GM12891 (cell line): ENCODE data around the gene ERLEC1.
"Not testable (repeated sequence)": the region's sequence is repeated elsewhere in the genome, so short reads cannot be mapped to it uniquely, and the experiment has no call there.

Experiments
- PAX5 ChIP-seq: IDR thresholded peaks from 2 replicates; pipeline ENCODE4 v1.6.1; 2011; ENCODE audit warnings: low read length, moderate library complexity, mild to moderate bottlenecking; ENCODE audit not compliant: insufficient read depth, severe bottlenecking
- POLR2A ChIP-seq: IDR thresholded peaks from 2 replicates; pipeline ENCODE4 v1.6.1; 2011; ENCODE audit warnings: low read depth, low read length, control low read depth
- POLR2AphosphoS5 ChIP-seq: IDR thresholded peaks from 2 replicates; pipeline ENCODE4 v1.6.1; 2011; ENCODE audit warnings: low read depth, low read length, control low read depth
- SPI1 ChIP-seq: IDR thresholded peaks from 2 replicates; pipeline ENCODE4 v1.6.1; 2011; ENCODE audit warnings: low read depth, low read length, control low read depth
- TAF1 ChIP-seq: IDR thresholded peaks from 2 replicates; pipeline ENCODE4 v1.6.1; 2011; ENCODE audit warnings: low read depth, low read length, control low read depth

DNA sequence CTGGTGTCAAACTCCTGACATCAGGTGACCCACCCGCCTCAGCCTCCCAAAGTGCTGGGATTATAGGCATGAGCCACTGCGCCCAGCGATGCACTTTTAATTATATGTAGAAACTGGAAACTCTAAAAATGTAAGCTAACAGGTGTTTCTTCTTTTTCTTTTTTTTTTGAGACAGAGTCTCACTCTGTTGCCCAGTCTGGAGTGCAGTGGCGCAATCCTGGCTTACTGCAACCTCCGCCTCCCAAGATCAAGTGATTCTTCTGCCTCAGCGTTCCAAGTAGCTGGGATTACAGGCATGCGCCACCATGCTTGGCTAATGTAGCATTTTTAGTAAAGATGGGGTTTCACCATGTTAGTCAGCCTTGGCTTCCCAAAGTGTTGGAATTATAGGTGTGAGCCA, 54.8 kb downstream of the ERLEC1 start:
- TF ChIP-seq TAF1, POLR2A, POLR2AphosphoS5, SPI1, PAX5: not testable (repeated sequence)
